ENCODE data around the gene ACD. TPM values are rescaled to one million over a fixed set of nuclear protein-coding genes. Genes with fewer than 3 reads are reported as not detected.

ACD gene
- total and polyA plus RNA-seq, 2 of the 4 experiments (the other 2 are of a cell fraction): 15.6 to 31.1 TPM

GRCh38 chr16:67657751-67658518 lies 2.1 kb downstream of the ACD start (continued):
- TF ChIP-seq USF2 (IDR thresholded peaks at IDR 0.05; ENCODE audit: low read depth, low read length): no peak
- no peak for TF ChIP-seq CEBPB (IDR thresholded peaks at IDR 0.05; ENCODE audit: low read depth, low read length)
- TF ChIP-seq POLR2A (IDR thresholded peaks at IDR 0.05; ENCODE audit: low read depth, low read length): no peak
- no peak for TF ChIP-seq ELK1 (IDR thresholded peaks at IDR 0.05; ENCODE audit: borderline replicate concordance, low read depth, low read length)
- TF ChIP-seq MAFK (IDR thresholded peaks at IDR 0.05; ENCODE audit: low read depth, low read length): no peak

Data from IMR-90 (cell line).